H4 (cell line): Measurements from ENCODE around the gene FBXO2. TPM values are rescaled to one million over a fixed set of nuclear protein-coding genes. Genes with fewer than 3 reads are reported as not detected.
"Not testable (repeated sequence)": the region's sequence is repeated elsewhere in the genome, so short reads cannot be mapped to it uniquely, and the experiment has no call there.

Experiments
- DNase-seq: peaks from one replicate; pipeline ENCODE4 v3.0.0-alpha.2; 2015; ENCODE audit warnings: low spot score
- total RNA-seq: library from RNA; depleted of rRNA; stranded (reverse); fragments of >200 nt; shearing (Covaris generic); gene quantifications from 2 replicates; pipeline ENCODE4 v1.2.3, GENCODE V29; 2014

FBXO2 gene
- total RNA-seq, 1 experiment from 2014 or later, result 2.3 TPM

GRCh38 chr1:11629184-11630016, 24.8 kb downstream of the FBXO2 start:
- no peak for DNase-seq

- DNase-seq, result no peak
Measured at GRCh38 chr1:11628767-11629166, 25.5 kb downstream of the FBXO2 start.

GRCh38 chr1:11626551-11626950, 27.7 kb downstream of the FBXO2 start:
- DNase-seq, result no peak

- no peak for DNase-seq
Measured at GRCh38 chr1:11623702-11624101, 30.5 kb downstream of the FBXO2 start.

GRCh38 chr1:11622398-11622797, 31.8 kb downstream of the FBXO2 start:
- no peak for DNase-seq

GRCh38 chr1:11620924-11621323, 33.3 kb downstream of the FBXO2 start:
- no peak for DNase-seq

GRCh38 chr1:11620405-11620804, 33.8 kb downstream of the FBXO2 start:
- DNase-seq, result no peak

GRCh38 chr1:11617741-11618140, 36.5 kb downstream of the FBXO2 start:
- no peak for DNase-seq

- DNase-seq, result no peak
Measured at GRCh38 chr1:11617314-11617713, 36.9 kb downstream of the FBXO2 start.

GRCh38 chr1:11616766-11617165, 37.5 kb downstream of the FBXO2 start:
- no peak for DNase-seq

- DNase-seq, result no peak
Measured at GRCh38 chr1:11615090-11615489, 39.1 kb downstream of the FBXO2 start.

GRCh38 chr1:11613347-11613746, 40.9 kb downstream of the FBXO2 start:
- no peak for DNase-seq

GRCh38 chr1:11611638-11612327, 42.4 kb downstream of the FBXO2 start:
- DNase-seq, result no peak

- no peak for DNase-seq
Measured at GRCh38 chr1:11610629-11611180, 43.5 kb downstream of the FBXO2 start.

- DNase-seq, result not testable (repeated sequence)
Measured at GRCh38 chr1:11609378-11609777, 44.9 kb downstream of the FBXO2 start.

- DNase-seq, result not testable (repeated sequence)
Measured at GRCh38 chr1:11608596-11609130, 45.6 kb downstream of the FBXO2 start.

GRCh38 chr1:11606775-11607174, 47.5 kb downstream of the FBXO2 start:
- no peak for DNase-seq

GRCh38 chr1:11602981-11603380, 51.2 kb downstream of the FBXO2 start:
- no peak for DNase-seq

- DNase-seq, result no peak
Measured at GRCh38 chr1:11602424-11602823, 51.8 kb downstream of the FBXO2 start.

- DNase-seq, result no peak
Measured at GRCh38 chr1:11600836-11601235, 53.4 kb downstream of the FBXO2 start.

GRCh38 chr1:11599891-11600576, 54.2 kb downstream of the FBXO2 start:
- DNase-seq, result no peak

GRCh38 chr1:11598461-11598860, 55.8 kb downstream of the FBXO2 start:
- DNase-seq, result no peak
